ENCODE measurements around the gene ADAMTS9.

The ADAMTS9 gene

DNA sequence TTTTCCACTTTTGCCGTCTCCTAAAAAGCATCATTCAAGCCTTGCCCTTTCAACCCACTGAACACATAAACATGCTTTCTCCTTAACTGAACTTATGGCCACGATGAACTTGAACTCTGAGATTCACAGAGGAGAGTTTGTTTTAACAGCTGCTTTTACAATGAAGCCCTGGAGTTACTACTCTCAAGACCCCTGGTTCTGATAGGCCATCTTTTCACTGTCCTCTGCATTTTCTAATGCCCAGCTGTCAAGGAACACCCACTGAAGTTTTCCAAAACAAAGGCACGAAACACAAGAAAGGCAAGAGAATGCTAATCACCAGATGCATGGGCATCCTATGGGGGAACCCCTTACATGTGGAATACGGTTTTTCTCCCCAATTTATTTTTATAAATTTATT lies 100.8 kb downstream of the ADAMTS9 start:
- H3K4me1 ChIP-seq (ENCODE audit: control insufficient read depth, low read depth, low read length) = peaks cover 27% of the 10 kb centered on the region
- H3K27ac ChIP-seq (ENCODE audit: low read length) = no peak overlapping the region
- no peaks in the 10 kb centered on the region for H3K27me3 ChIP-seq (ENCODE audit: control insufficient read depth, insufficient read depth, low read length)
- H3K9ac ChIP-seq (ENCODE audit: low read length) = no peak overlapping the region
- no peak overlapping the region for H3K4me3 ChIP-seq (ENCODE audit: low read length)
- H3K9me3 ChIP-seq (ENCODE audit: control insufficient read depth, low read depth, low read length) = no peaks in the 10 kb centered on the region
- H3K36me3 ChIP-seq (ENCODE audit: control insufficient read depth, low read depth, low read length) = no peaks in the 10 kb centered on the region

DNA sequence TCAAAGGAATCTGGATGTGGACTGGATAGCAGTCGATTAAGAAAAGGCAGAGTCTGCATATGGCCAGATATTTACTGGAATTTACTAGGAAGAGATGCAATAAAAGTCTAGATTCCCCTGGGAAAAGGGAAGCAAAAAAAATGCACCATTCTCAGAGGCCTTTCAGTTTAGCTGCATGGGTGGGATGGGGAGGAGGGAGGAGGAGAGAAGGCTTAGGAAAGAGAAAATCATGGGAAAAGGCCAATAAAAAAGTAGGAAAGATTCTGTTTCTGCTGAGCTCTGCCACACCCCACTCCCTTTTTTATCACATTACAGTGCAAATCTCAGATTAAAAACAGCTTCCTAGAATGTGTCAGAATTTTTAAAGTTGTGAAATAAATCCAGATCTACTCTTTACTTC lies 103.6 kb downstream of the ADAMTS9 start:
- H3K9me3 ChIP-seq (ENCODE audit: control insufficient read depth, low read depth, low read length) = no peaks in the 10 kb centered on the region
- H3K4me3 ChIP-seq (ENCODE audit: low read length) = no peak overlapping the region
- peaks cover 27% of the 10 kb centered on the region for H3K4me1 ChIP-seq (ENCODE audit: control insufficient read depth, low read depth, low read length)
- no peaks in the 10 kb centered on the region for H3K27me3 ChIP-seq (ENCODE audit: control insufficient read depth, insufficient read depth, low read length)
- H3K36me3 ChIP-seq (ENCODE audit: control insufficient read depth, low read depth, low read length) = no peaks in the 10 kb centered on the region
- no peak overlapping the region for H3K27ac ChIP-seq (ENCODE audit: low read length)
- H3K9ac ChIP-seq (ENCODE audit: low read length) = no peak overlapping the region

DNA sequence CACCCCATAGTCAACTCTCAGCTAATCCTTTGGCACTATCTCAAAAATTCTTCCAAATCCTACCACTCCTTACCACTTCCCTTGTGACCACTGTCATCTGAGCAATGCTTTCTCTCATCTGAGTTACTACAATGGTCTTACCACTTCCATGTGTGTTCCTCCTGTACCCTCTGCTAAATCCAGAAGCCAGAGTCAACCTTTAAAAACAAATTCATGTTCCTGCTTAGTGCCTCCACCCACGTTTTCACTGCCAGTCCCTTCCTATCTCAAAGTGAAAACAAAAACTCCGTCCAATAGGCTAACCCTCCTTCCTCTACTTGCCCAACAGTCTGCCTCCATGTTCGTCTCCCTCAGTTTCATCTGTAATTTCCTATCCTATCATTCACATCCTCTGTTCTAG lies 109.0 kb downstream of the ADAMTS9 start:
- Histone ChIP-seq H3K27me3 (ENCODE audit: control insufficient read depth, insufficient read depth, low read length) (no peaks in the 10 kb centered on the region), H3K4me1 (ENCODE audit: control insufficient read depth, low read depth, low read length) (peaks cover 10% of the 10 kb centered on the region), H3K36me3 (ENCODE audit: control insufficient read depth, low read depth, low read length) (no peaks in the 10 kb centered on the region), H3K4me3 (ENCODE audit: low read length) (no peak overlapping the region), H3K9me3 (ENCODE audit: control insufficient read depth, low read depth, low read length) (no peaks in the 10 kb centered on the region), H3K9ac (ENCODE audit: low read length) (no peak overlapping the region), H3K27ac (ENCODE audit: low read length) (no peak overlapping the region)

DNA sequence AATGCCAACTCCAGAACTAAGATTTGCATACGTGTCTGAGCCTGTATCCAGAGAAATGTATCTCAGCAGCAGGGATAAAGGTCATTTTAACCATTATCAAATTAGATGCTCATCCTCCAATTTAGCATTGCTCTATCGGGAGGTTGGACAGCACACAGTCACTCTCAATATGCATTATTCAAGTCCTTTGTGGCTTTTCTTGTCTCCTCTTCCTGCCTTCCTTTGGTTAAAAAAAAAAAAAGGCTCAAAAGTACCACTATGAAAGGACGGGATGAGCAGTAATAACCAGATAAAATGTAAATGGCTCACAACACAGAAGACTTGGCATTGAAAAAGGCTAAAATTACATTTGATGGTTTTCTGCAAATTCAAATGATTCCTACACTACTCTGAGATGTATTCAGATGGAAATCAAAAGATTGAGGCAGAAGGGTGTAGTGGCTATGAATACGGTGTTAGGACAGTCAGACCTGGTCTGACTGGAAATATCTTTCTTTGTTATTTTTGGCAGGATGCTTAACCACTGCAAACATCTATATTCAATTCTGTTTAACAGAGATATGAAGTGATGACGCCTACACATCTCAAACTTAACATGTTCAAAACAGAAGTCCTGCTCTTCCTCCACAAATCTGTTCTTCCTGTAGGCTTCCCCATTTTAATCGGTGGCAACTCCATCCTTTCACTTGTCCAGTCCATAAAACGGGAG lies 109.6 kb downstream of the ADAMTS9 start:
- Histone ChIP-seq H3K9ac (ENCODE audit: low read length) (no peak overlapping the region), H3K36me3 (ENCODE audit: control insufficient read depth, low read depth, low read length) (no peaks in the 10 kb centered on the region), H3K27ac (ENCODE audit: low read length) (no peak overlapping the region), H3K4me3 (ENCODE audit: low read length) (no peak overlapping the region), H3K4me1 (ENCODE audit: control insufficient read depth, low read depth, low read length) (peaks cover 7% of the 10 kb centered on the region), H3K9me3 (ENCODE audit: control insufficient read depth, low read depth, low read length) (no peaks in the 10 kb centered on the region), H3K27me3 (ENCODE audit: control insufficient read depth, insufficient read depth, low read length) (no peaks in the 10 kb centered on the region)

DNA sequence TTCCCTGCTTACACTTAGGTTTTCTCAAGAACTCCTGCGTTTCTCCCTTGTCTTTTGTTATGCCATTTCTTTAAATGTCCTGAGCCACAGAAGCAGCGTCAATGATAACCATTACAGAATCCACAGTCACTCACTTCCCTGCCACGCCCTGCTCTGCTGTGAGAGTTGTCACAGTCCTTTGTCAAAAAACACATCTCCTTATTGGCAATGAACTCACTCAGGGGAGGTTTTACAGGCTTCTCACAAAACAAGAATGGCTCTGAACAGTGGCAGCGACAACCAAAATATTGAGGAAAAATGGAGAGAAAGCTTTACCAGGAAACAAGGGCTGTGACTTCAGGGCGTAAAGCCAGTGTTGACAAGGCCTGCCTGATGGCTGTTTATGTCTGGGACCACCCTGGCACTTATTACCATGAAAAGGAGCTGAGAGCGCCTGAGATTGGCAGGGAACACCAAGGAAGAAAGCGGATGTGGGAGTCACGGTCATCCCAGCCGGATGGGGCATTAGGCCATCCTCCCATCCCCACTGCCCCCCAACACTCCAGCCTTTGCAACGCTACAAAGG lies 111.5 kb downstream of the ADAMTS9 start:
- Histone ChIP-seq H3K9me3 (ENCODE audit: control insufficient read depth, low read depth, low read length) (no peaks in the 10 kb centered on the region), H3K27me3 (ENCODE audit: control insufficient read depth, insufficient read depth, low read length) (no peaks in the 10 kb centered on the region), H3K27ac (ENCODE audit: low read length) (no peak overlapping the region)

DNA sequence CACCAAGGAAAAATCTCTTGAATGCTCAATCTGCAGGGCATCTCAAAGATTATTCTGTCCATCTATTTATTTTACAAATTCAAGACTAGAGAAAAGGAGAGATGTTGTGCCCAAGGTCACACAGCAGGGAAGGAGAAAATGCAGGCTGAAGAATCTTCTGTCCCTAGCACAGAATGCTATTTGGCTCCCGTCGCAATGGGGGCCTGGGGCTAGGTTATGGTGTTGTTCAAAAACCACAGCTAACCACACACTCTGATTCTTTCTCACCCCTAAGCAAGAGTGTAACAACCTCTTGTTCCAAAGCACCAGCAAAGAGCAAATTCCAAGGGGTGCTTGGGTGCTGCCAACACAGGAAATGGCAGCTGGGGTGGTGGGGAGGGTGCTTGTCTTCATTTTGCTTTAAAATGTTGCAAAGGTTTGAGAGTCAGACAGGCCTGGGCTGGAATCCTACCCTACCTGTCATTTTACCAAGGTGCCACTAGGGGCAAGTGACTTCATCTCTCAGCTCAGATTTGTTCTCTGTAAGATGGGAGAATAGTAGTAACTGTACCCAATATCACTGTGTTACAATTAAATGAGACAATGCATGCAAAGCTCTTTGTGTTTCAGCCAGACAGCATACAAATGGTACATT lies 112.5 kb downstream of the ADAMTS9 start:
- no peak overlapping the region for H3K4me3 ChIP-seq (ENCODE audit: low read length)
- H3K27ac ChIP-seq (ENCODE audit: low read length) = no peak overlapping the region
- H3K27me3 ChIP-seq (ENCODE audit: control insufficient read depth, insufficient read depth, low read length) = no peaks in the 10 kb centered on the region
- no peak overlapping the region for H3K9ac ChIP-seq (ENCODE audit: low read length)
- H3K4me1 ChIP-seq (ENCODE audit: control insufficient read depth, low read depth, low read length) = peaks cover 7% of the 10 kb centered on the region
- no peaks in the 10 kb centered on the region for H3K36me3 ChIP-seq (ENCODE audit: control insufficient read depth, low read depth, low read length)
- no peaks in the 10 kb centered on the region for H3K9me3 ChIP-seq (ENCODE audit: control insufficient read depth, low read depth, low read length)

More for the DNA sequence above, 111.5 kb downstream of the ADAMTS9 start:
- Histone ChIP-seq H3K9ac (ENCODE audit: low read length) (no peak overlapping the region), H3K36me3 (ENCODE audit: control insufficient read depth, low read depth, low read length) (no peaks in the 10 kb centered on the region), H3K4me3 (ENCODE audit: low read length) (no peak overlapping the region), H3K4me1 (ENCODE audit: control insufficient read depth, low read depth, low read length) (peaks cover 7% of the 10 kb centered on the region)

DNA sequence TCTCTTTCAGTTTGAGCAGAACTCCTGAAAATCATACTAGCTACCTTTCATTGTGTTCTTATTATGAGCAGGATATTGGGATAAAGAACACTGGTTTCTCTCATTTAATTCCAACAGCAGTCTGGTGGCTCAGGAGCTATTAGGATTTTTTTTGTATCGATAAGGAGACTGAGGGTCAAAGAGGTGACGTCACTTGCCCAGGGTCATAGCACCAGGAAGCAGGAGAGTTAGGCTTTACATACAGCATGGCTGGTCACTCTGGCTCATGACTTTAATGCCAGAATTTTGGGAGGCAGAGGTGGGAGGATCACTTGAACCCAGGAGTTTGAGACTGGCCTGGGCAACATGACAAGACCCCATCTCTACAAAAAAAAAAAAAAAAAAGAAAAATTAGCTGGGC lies 113.6 kb downstream of the ADAMTS9 start:
- Histone ChIP-seq H3K36me3 (ENCODE audit: control insufficient read depth, low read depth, low read length) (no peaks in the 10 kb centered on the region), H3K27ac (ENCODE audit: low read length) (no peak overlapping the region), H3K9ac (ENCODE audit: low read length) (no peak overlapping the region), H3K4me3 (ENCODE audit: low read length) (no peak overlapping the region), H3K27me3 (ENCODE audit: control insufficient read depth, insufficient read depth, low read length) (no peaks in the 10 kb centered on the region), H3K9me3 (ENCODE audit: control insufficient read depth, low read depth, low read length) (no peaks in the 10 kb centered on the region), H3K4me1 (ENCODE audit: control insufficient read depth, low read depth, low read length) (peaks cover 7% of the 10 kb centered on the region)

DNA sequence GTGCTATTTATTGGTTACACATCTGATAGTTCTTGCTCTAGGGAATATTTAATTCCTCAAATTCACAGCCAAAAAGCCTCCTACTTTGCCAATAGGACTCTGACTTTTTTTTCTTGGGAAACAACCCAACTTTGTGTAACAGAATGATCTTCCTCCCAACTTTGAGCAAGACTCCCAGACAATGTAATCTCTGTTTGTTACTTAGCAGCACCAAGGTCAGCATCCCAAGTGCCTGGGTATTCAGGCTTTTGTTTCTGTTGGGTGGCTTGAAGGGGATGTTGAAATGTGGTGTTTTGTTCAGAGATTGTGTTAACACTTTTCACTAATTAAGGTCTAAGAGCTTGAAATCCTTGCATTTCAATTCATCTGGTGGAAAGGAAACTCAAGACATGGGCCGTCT lies 115.8 kb downstream of the ADAMTS9 start:
- Histone ChIP-seq H3K9me3 (ENCODE audit: control insufficient read depth, low read depth, low read length) (no peaks in the 10 kb centered on the region), H3K36me3 (ENCODE audit: control insufficient read depth, low read depth, low read length) (no peaks in the 10 kb centered on the region), H3K27me3 (ENCODE audit: control insufficient read depth, insufficient read depth, low read length) (no peaks in the 10 kb centered on the region), H3K9ac (ENCODE audit: low read length) (no peak overlapping the region), H3K4me1 (ENCODE audit: control insufficient read depth, low read depth, low read length) (peaks cover 7% of the 10 kb centered on the region), H3K4me3 (ENCODE audit: low read length) (no peak overlapping the region), H3K27ac (ENCODE audit: low read length) (no peak overlapping the region)

DNA sequence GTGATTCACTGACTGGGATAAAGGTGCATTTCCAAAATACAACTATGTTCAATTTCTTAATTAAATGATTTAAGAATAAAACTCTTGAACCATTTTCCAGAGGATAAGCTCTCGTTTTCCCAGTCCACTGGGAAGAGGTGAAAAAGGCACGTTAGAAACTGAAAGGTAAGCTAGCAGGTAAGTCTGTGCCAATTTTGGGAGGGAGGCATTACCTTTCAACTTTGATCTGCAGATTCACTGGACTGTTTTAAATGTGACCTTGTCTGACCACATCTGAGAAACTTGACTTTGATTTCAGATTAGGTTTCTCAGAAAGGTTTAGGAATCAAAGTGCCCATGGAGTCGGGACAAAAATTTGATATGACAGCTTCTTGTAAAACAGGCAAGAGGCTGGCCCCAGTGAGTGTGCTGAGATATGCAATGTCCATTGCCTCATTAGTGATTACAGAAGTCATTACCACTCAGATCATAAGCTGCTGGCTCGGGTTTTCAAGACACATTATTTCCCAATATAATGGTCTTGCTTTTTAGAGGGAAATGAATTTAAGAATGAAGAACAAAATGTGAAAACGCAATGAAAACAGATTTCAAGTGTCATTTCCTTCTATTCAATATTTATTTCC lies 118.8 kb downstream of the ADAMTS9 start:
- no peaks in the 10 kb centered on the region for H3K4me1 ChIP-seq (ENCODE audit: control insufficient read depth, low read depth, low read length)
- H3K4me3 ChIP-seq (ENCODE audit: low read length) = no peak overlapping the region
- H3K9me3 ChIP-seq (ENCODE audit: control insufficient read depth, low read depth, low read length) = no peaks in the 10 kb centered on the region
- no peak overlapping the region for H3K27ac ChIP-seq (ENCODE audit: low read length)
- no peak overlapping the region for H3K9ac ChIP-seq (ENCODE audit: low read length)
- H3K36me3 ChIP-seq (ENCODE audit: control insufficient read depth, low read depth, low read length) = no peaks in the 10 kb centered on the region
- H3K27me3 ChIP-seq (ENCODE audit: control insufficient read depth, insufficient read depth, low read length) = no peaks in the 10 kb centered on the region

DNA sequence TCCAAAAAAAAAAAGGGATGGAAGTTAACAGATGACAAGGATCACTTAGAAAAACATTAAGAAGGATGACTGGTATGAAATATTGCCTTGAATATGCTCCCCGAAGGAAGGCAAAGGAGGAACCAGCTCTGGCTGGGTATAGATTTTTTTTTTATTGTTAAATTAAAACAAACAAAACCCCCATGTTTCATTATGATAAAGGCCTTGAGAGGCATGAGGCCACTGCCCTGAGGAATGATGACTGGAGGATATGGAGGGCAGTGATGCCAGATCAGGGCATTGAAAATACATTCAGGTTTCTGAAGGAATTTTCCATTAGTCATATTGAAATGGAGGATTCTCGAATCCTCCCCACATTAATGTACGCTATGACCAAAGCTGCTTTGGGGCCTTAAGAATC lies 120.9 kb downstream of the ADAMTS9 start:
- Histone ChIP-seq H3K27ac (ENCODE audit: low read length) (no peak overlapping the region), H3K4me3 (ENCODE audit: low read length) (no peak overlapping the region), H3K9ac (ENCODE audit: low read length) (no peak overlapping the region), H3K36me3 (ENCODE audit: control insufficient read depth, low read depth, low read length) (no peaks in the 10 kb centered on the region), H3K27me3 (ENCODE audit: control insufficient read depth, insufficient read depth, low read length) (no peaks in the 10 kb centered on the region), H3K9me3 (ENCODE audit: control insufficient read depth, low read depth, low read length) (no peaks in the 10 kb centered on the region), H3K4me1 (ENCODE audit: control insufficient read depth, low read depth, low read length) (no peaks in the 10 kb centered on the region)

DNA sequence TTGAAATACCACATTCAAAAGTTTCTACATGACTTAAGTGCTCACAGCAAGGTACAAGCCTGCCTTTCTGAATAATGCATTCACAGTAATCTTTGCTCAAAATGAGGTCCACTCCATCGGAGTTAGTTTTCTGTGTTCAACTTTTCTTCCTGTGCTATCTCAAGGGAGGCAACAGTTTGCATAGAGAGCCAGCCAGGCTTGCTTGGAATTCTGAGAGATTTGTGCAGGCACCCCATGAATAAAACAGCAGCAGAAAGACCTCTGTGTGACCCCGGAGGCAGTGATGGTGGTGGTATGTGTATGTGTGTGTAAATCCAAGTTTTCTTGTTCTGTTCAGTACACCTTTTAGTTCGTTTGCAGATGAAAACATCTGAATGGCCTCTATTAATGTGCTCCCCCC lies 124.0 kb downstream of the ADAMTS9 start:
- H3K9me3 ChIP-seq (ENCODE audit: control insufficient read depth, low read depth, low read length) = no peaks in the 10 kb centered on the region
- no peak overlapping the region for H3K4me3 ChIP-seq (ENCODE audit: low read length)
- H3K27me3 ChIP-seq (ENCODE audit: control insufficient read depth, insufficient read depth, low read length) = no peaks in the 10 kb centered on the region
- no peak overlapping the region for H3K27ac ChIP-seq (ENCODE audit: low read length)
- H3K36me3 ChIP-seq (ENCODE audit: control insufficient read depth, low read depth, low read length) = no peaks in the 10 kb centered on the region
- H3K4me1 ChIP-seq (ENCODE audit: control insufficient read depth, low read depth, low read length) = no peaks in the 10 kb centered on the region
- no peak overlapping the region for H3K9ac ChIP-seq (ENCODE audit: low read length)

All from iPS-18a (cell line).